ENCODE data around the gene TFAP2E.
A peak's percentile ranks its signal among the peaks of the same experiment; 100 is the strongest.
"Not testable (repeated sequence)": the region's sequence is repeated elsewhere in the genome, so short reads cannot be mapped to it uniquely, and the experiment has no call there.

Gene TFAP2E

DNA sequence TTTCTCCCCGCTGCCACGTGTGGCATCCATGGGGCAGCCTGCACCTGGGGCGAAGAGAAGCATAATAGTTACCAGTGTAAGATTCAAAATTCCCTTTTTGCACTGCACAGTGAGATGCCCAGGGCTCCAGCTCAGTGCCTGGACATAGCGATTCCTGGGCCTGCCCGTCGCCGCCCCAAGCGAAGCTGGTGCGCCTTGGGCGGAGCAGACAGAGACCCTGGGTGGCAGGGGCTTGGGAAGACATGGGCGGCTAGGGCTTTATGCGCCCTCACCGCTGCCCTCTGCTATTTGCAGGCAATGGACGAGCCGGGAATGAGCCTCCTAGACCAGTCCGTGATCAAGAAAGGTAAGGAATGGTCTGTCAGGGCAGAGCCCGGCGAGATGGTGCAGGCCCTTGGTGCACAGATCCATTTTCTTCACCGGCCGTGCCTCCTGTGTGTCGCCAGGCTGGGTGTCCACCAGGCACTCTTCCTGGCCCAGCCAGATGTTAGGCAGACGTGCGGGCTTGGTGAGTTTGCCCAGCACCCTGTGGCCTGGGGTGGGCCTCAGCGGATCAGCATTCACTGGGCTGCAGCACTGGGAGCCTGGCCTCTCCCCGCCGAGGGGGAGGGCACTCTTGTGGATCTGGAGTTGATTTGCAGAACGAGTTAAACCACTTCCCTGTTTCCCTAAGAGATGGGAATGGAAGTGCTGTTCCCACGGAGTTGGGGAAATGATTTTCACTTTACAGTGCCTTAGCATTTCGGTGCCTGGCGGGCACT lies 1.7 kb downstream of the TFAP2E start:
- no peak for DNase-seq

DNA sequence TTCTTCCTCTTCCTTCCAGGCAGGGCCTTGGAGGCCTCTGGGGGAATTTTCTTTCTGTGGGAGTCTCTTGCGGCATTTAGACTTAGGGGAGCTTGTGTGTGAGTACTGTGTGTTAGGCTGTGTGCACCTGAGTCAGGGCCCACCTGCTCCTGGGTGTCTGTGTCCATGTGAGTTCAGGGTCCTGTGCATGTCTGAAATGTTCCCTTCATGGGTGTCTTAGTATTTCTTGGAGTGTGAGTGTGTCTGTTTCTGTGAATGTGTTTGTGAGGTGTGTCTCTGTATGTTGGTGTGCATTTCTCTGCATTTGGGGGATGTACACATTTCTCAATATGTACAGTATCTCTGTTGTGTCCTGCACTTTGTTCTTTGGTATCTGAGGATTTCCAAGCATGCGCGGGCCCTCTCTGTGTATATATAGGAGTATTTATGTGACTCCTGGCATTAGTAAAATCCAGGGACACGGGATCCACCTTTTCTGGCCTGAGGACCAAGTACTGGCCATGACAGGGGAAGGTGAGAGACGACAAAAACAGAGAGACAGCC lies 2.4 kb downstream of the TFAP2E start:
- no peak for DNase-seq

DNA sequence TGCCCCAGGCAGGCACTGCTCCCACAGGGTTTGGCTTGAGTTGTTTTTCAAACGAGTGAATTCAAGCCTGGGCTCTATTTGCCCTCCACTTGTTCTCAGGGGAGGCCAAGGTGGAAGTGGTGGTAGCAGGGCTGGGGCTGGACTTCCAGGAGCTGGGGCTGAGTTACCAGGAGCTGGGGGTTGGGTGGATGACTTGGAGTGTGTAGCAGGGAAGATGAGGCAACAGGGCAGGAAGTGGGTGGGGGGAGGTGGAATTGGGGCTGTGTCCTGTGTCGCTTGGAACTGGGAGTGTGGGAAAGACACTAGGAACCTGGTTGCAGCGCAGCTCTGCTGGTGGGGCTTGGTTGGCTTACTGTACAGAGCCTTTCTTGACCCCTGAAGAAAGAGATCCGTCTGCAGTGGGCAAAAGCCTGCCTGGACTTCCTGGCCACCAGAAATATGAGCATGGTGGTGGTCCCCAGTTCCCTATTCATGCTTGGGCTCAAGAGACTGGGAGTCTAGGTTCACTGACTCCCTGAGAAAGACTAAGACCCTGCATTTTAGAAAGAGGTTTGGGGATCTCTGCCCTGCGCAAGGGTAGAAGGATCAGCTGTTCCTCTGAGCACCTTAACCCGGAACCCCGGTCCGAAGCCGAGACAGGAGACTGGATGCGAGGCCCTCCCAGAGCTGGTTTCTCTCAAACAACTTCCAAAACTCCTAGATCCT lies 3.1 kb downstream of the TFAP2E start:
- no peak for DNase-seq

DNA sequence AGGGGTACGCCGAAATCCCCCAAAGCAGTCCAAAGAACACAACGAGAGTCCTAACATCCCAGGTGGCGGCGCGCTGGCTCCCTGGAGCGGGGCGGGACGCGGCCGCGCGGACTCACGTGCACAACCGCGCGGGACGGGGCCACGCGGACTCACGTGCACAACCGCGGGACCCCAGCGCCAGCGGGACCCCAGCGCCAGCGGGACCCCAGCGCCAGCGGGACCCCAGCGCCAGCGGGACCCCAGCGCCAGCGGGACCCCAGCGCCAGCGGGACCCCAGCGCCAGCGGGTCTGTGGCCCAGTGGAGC lies 3.6 kb downstream of the TFAP2E start:
- DNase-seq, result not testable (repeated sequence)

DNA sequence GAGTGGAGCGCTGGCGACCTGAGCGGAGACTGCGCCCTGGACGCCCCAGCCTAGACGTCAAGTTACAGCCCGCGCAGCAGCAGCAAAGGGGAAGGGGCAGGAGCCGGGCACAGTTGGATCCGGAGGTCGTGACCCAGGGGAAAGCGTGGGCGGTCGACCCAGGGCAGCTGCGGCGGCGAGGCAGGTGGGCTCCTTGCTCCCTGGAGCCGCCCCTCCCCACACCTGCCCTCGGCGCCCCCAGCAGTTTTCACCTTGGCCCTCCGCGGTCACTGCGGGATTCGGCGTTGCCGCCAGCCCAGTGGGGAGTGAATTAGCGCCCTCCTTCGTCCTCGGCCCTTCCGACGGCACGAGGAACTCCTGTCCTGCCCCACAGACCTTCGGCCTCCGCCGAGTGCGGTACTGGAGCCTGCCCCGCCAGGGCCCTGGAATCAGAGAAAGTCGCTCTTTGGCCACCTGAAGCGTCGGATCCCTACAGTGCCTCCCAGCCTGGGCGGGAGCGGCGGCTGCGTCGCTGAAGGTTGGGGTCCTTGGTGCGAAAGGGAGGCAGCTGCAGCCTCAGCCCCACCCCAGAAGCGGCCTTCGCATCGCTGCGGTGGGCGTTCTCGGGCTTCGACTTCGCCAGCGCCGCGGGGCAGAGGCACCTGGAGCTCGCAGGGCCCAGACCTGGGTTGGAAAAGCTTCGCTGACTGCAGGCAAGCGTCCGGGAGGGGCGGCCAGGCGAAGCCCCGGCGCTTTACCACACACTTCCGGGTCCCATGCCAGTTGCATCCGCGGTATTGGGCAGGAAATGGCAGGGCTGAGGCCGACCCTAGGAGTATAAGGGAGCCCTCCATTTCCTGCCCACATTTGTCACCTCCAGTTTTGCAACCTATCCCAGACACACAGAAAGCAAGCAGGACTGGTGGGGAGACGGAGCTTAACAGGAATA lies 4.2 kb downstream of the TFAP2E start:
- DNase-seq, result peak; percentile 64

DNA sequence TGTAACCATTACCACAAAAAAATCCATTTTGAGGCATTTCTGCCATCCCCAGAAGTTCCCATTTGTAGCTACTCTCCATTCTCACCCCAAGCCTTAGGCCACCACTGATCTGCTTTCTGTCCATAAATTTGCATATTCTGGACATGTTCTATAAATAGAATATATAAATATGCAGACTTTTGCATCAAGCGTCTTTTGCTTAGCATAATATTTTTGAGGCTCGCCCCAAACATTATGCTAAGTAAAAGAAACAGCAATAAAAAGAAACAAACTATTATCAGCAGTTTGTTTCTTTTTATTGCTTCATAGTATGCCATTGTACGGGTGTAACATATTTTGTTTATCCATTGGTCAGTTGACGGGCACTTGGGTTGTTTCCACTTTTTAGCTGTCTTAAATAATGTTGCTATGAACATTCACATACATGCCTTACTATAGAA lies 7.9 kb downstream of the TFAP2E start:
- DNase-seq, result no peak

DNA sequence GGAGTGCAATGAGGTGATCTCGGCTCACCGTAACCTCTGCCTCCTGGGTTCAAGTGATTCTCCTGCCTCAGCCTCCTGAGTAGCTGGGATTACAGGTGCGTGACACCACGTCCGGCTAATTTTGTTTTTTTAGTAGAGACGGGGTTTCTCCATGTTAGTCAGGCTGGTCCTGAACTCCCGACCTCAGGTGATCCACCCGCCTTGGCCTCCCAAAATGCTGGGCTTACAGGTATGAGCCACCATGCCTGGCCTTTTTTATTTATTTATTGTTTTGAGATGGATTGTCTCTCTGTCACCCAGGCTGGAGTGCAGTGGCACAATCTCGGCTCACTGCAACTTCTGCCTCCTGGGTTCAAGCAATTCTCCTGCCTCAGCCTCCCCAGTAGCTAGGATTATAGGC lies 8.5 kb downstream of the TFAP2E start:
- not testable (repeated sequence) for DNase-seq

DNA sequence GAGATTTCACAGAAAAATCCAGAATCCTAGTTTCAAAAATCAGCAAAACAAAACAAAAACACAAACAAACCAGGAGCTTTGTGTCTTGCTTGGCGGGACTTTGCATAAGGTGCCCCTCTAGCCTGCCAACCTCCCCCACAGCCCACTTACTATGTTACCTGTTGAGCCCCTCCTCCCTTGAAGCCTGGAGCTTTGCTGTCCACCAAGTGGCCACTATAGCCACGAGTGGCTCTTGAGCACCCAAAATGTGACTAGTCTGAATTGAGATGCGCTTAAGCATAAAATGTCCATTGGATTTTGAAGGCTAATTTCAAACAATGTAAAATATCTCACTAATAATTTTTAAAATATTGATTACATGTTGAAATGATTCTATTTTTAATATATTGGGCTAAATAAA lies 12.2 kb downstream of the TFAP2E start:
- no peak for DNase-seq

DNA sequence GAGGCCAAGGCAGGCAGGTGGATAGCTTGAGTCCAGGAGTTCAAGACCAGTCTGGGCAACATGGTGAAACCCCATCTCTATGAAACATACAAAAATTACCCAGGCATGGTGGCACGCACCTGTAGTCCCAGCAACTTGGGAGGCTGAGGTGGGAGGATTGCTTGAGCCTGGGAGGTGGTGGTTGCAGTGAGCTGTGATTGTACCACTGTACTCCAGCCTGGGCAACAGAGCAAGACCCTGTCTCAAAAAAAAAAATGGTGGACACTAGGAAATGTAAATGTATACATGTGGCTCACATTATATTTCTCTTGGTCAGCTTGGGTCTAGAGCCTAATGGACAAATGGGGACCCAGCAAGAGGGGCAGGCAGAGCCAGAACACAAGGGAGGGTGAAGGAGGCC lies 12.7 kb downstream of the TFAP2E start:
- DNase-seq, result not testable (repeated sequence)

DNA sequence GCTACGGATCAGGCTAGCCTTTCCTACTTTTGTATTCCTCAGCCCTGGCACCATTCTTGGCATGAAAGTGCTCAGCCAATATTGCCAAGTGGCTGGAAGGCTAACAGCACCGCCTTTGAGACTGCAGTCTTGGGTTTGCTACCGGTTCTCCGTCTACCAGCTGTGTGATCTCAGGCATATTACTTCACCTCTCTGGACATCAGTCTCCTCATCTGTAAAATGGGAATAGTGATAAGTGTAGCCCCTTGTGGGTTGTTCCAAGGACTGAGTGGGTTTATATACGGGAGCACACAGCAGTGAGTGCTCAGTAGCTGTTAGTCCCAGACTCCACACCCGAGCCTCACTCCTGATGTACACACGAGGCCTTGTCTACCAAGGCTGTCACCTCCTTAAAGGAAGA lies 13.7 kb downstream of the TFAP2E start:
- no peak for DNase-seq

DNA sequence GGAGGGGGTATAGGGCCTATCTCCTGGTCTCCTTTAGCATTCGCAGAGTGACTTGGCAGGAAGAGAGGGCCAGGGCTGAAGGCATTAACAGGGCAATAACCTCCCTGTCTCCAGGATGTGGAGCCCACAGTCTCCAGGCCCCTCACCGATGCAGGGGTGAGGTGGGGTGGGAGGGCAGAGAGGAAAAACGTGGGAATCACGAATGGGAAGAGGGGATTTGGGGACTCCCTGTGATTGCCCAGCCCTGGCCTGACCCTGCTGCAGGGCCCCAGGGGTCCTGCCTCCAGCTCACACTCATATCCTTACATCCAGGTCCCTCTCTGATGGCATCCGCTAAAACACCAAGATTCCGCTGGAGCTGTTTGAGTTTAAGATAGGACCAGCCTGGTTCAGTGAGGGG lies 14.6 kb downstream of the TFAP2E start:
- no peak for DNase-seq

DNA sequence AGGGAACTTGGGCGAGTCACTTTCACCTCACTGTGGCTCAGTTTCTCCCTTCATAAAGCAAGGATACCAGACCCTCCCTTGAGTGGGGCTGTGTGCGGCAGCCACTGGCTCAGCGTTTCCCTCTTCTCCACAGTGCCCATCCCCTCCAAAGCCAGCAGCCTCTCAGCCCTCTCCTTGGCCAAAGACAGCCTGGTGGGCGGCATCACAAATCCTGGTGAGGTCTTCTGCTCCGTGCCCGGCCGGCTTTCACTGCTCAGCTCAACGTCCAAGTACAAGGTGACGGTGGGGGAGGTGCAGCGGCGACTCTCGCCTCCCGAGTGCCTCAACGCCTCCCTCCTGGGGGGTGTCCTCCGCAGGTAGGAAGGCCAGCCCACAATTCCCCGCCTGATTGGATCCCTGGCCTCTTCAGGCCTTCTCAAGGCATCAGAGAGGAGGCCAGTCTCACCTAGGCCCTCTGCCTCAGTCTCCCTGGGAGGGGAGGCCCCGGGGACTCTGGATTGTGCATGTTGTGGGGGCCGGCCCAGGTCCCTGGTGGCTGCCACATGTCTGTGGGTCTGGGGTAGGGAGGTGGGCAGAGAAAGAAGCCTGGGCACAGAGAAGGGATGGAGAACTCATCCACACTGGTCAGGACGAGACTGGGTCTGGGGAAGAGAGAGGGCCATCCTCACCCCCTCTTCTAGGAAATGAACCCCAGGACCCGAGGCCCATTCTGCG lies 15.2 kb downstream of the TFAP2E start:
- DNase-seq, result no peak

DNA sequence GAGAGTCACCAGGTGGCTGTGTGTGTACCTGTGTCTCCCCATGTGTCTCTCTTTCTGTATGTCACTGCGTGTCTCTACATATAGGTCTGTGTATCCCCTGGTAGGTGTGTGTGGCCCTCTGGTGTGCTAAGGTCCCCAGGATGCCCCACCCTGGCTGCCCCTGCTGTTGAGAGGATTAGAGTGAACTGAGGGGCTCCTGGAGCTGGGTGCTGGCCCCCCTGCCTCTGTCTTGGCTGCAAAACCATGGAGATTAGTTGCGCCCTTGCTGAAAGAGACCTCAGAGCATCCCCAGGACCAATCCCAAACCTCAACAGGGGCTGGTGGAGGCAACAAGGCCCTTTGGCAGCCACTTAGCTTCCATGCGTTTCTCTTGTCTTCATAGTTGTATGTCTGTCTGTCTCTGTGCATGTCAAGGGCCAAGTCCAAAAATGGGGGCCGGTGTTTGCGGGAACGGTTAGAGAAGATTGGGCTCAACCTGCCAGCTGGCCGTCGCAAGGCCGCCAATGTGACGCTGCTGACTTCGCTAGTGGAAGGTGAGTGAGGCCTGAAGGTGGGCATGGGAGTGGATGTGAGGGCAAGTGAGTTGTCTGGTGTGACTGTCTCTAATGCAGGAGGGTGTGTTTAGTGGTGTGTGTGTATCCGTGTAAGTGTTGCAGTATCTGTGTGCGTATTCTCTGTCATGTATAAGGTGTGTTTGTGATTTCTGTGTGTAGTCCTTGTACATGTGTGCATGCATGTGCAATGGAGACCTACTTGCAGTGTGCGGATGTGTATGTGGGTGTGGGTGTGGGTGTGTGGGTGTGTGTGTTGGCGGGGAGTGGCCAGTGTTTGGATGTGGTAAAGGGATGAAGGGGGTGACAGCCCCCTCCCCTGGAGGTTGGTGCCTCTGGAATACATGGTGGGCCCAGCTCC lies 16.7 kb downstream of the TFAP2E start:
- no peak for DNase-seq

DNA sequence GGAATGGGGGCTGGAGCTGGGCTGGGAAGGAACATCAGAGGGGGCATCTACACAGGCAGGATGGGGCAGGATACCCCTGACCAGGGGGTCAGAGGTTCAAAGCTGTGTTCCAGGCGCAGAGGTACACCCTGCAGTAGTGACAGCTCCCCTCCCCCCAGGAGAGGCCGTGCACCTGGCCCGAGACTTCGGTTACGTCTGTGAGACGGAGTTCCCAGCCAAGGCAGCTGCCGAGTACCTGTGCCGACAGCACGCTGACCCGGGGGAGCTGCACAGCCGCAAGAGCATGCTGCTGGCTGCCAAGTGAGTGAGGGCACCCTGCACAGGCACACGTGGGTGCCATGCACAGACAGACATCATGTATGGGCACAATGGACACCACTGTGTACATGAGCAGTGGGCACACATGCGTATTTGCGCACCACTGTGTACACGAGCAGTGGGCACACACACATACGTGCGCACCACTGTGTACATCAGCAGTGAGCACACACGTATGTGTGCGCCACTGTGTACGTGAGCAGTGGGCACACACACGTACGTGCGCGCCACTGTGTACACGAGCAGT lies 17.4 kb downstream of the TFAP2E start:
- DNase-seq, result no peak

DNA sequence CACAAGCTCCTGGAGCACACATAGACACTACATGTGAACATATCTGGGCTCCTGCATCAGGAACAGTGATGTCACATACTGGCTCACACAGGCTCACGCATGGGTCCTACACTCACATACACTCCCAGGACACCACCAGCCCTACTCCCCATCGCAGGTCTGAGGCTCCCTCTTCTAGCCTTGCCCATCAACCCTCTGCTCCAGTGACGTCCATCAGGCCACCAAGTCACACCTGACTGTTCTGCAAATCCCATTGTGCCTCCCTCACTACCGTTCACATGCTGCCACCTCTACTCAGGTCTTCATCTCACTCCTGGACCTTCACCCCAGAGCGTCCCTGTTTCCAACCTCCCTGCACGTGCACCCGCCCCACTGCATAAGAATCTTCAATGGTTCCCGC lies 18.1 kb downstream of the TFAP2E start:
- DNase-seq, result no peak

DNA sequence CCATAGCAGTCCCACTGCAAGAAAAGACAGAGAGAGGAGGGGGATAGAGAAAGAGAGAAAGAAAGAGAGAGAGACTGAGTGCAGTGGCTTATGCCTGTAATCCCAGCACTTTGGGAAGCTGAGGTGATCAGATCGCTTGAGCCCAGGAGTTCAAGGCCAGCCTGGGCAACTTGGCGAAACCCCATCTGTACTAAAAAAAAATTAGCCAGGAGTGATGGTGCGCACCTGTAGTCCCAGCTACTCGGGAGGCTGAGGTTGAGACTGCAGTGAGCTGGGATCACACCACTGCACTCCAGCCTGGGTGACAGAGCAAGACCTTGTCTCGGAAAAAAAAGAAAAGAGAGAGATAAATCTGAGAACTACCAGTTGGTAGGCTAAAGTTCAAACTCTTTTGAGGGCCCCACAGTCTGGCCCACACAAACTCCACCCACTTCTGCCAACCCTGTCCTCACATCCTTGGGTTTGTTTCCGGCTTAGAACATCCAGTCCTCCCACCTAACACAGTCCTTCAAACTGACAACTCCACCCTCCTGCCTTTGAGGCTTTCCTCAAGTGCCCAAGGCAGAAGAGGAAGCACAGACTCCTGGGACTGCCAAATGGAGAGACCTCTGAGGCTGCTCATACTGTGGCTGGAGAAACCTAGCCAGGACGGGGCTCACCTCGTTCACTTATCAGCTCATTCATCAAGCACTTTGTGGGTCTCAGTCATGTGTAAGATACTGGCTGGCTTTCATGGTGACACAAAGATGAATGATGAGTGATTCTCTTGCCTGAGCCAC lies 20.1 kb downstream of the TFAP2E start:
- no peak for DNase-seq

DNA sequence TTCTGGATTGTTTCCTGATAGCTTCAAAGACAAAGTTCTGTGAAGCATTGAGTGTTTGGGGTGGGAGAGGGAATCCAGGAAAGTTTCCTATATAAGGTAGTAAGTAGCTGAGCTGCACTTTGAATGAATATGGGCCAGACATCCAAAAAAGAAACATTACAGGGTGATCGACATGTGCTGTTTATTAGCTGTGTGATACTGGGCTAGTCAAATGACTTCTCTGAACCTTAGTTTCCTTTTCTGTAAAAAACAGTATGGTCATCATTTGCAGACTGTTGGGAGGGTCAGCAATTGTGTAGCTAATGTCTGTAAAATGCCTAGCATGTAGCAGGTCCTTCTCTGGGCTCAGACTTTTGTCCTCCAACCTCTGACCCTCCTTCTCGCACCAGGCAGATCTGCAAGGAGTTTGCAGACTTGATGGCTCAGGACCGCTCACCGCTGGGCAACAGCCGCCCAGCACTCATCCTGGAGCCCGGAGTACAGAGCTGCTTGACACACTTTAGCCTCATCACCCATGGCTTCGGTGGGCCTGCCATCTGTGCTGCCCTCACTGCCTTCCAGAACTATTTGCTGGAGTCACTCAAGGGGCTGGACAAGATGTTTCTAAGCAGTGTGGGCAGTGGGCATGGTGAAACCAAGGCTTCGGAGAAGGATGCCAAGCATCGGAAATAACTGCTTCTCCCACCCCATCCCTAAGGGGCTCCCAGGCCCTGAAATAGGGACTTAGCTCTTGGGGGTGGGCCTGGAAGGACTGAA lies 21.1 kb downstream of the TFAP2E start:
- no peak for DNase-seq

DNA sequence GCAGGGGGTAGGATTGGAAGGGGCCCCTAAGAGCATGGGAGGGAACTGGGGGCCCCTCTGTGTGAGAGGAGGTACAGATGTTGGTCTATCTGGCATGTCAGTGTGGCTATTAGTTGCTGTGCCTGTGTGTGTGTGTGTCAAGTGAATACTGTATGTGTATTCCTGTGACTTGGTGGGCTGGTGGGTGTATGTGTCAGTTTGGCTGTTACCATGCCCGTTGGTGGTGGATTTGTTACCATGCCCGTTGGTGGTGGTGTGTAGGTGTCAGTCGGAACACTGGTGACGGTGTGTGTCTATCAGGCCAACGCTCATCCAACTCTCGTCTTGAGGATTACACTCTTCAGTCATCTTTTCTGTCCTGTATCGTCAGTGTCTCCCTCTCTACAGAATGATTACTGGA lies 22.6 kb downstream of the TFAP2E start:
- no peak for DNase-seq

DNA sequence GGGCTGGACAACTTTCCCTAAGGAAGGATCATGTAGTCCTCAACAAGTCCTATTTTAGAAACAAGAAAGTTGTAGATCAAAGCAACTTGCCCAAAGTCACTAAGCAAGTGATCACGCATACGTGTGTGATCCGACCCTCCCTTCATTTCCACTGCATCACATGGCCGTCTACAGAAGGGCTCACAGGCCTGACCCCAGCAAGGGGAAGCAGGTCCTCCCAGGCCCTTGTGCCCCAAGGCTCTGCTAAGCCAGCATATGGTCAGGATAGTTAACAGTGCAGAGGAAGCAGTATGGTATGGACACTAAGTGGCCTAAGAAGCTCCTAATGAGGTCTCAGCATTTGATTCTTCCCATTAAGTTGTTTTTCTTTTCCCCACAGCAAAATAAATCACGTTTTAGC lies 24.8 kb downstream of the TFAP2E start:
- DNase-seq, result no peak

DNA sequence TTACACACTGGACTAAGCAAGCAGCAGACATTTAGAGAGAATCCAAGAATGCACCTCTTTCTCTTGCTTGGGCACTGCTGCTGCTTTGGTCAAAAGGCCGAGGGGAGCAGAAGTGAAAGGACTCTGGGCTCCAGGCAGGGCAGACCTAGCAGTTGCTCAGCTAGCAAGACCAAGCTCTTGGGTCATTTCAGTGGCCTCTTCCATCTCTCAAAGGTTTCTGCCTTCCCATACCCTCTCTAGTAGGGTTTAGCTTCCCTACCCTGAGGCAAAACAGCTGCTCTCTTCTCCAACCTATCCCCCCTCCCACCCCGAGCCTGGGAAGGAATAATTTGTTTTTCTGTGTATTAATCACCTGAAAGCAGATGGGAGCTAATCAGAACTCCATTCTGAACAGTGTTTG lies 25.8 kb downstream of the TFAP2E start:
- no peak for DNase-seq
